HCT116 (cell line): ENCODE measurements around the gene STAG1. TPM values are rescaled to one million over a fixed set of nuclear protein-coding genes. Genes with fewer than 3 reads are reported as not detected.

Source experiments
- ATAC-seq: fragments of 200-7000 bp; cut with Tn5 transposase; 2 replicates; pipeline ENCODE4 v1.9.1; 2020; ENCODE audit warnings: mild to moderate bottlenecking, moderate library complexity
- BruUV-seq: library from RNA; stranded (reverse); fragments of 400-500 nt; replicated peaks from 2 replicates; lab custom pipeline; 2021; lab: Mats Ljungman, UMichigan
- CTCF ChIA-PET: fragments of 300-600 bp; sonication (Branson Sonifier 250); formaldehyde crosslinking; loops from one replicate; lab custom pipeline; 2021; ENCODE audit warnings: antibody characterized with exemption; lab: Charles Lee
- POLR2A ChIA-PET: fragments of 300-600, 350-600 bp; sonication (Branson Sonifier 250); formaldehyde crosslinking; loops from one replicate; lab custom pipeline; 2021; ENCODE audit warnings: antibody characterized with exemption; lab: Charles Lee
- RAD21 ChIA-PET, 2 experiments: fragments of 300-600 bp; sonication (Branson Sonifier 250); formaldehyde crosslinking; loops; one replicate each; lab custom pipeline; 2023; ENCODE audit warnings: low total read pairs in 2 of 2; ENCODE audit not compliant: uncharacterized antibody in 2 of 2, unreplicated experiment in 2 of 2, low non-redundant PET in 1 of 2; lab: Charles Lee
- DNase-seq: peaks from one replicate; pipeline ENCODE4 v3.0.0-alpha.2; 2010; ENCODE audit warnings: low read depth, low spot score
- H2AFZ ChIP-seq: fragments of 200-600 bp; shearing (Covaris generic), sonication (generic); 2 replicates; pipeline ENCODE4 v1.6.1; 2017; ENCODE audit warnings: low read depth, mixed run types, mixed read lengths, antibody characterized with exemption, low read length; ENCODE audit not compliant: poor library complexity, severe bottlenecking
- H3K27ac ChIP-seq: 2 replicates; pipeline ENCODE4 v1.5.1; 2012; ENCODE audit warnings: low read depth, low read length
- H3K27me3 ChIP-seq: fragments of 200-600 bp; sonication (generic); 2 replicates; pipeline ENCODE4 v1.6.1; 2016; ENCODE audit warnings: mixed run types, low read length, mixed read lengths; ENCODE audit not compliant: insufficient read depth
- H3K36me3 ChIP-seq, 2 experiments: fragments of 200-500 bp in 1 of 2; fragments of 200-600 bp in 1 of 2; sonication (Bioruptor generic) in 1 of 2; sonication (generic) in 1 of 2; 2 replicates each; pipeline versions ENCODE4 v1.5.1 to v1.6.1; 2014 to 2016; ENCODE audit warnings: low read length in 2 of 2, inconsistent platforms in 1 of 2, mixed read lengths in 1 of 2, mixed run types in 1 of 2; ENCODE audit not compliant: insufficient read depth in 2 of 2, control insufficient read depth in 1 of 2
- H3K4me1 ChIP-seq, 2 experiments: fragments of 200-600 bp in 1 of 2; sonication (generic) in 1 of 2; 2 replicates each; pipeline versions ENCODE4 v1.5.1 to v1.6.1; 2012 to 2017; ENCODE audit warnings: low read length in 2 of 2, inconsistent platforms in 1 of 2, mild to moderate bottlenecking in 1 of 2, mixed read lengths in 1 of 2, mixed run types in 1 of 2, moderate library complexity in 1 of 2; ENCODE audit not compliant: insufficient read depth in 2 of 2, control insufficient read depth in 1 of 2
- H3K4me2 ChIP-seq: fragments of 200-600 bp; sonication (generic); 2 replicates; pipeline ENCODE4 v1.6.1; 2017; ENCODE audit warnings: mixed run types, low read length, mixed read lengths
- H3K4me3 ChIP-seq, 2 experiments: fragments of 200-600 bp in 1 of 2; sonication (generic) in 1 of 2; replicated peaks in 1 of 2; 2 replicates each; pipeline ENCODE4 v1.5.1; 2011 to 2016; ENCODE audit warnings: low read length in 2 of 2, control low read depth in 1 of 2, low read depth in 1 of 2, mild to moderate bottlenecking in 1 of 2, mixed read lengths in 1 of 2, mixed run types in 1 of 2
- H3K79me2 ChIP-seq: fragments of 200-600 bp; sonication (generic); 2 replicates; pipeline ENCODE4 v1.6.1; 2017; ENCODE audit warnings: mild to moderate bottlenecking, mixed run types, low read length, moderate library complexity, mixed read lengths; ENCODE audit not compliant: insufficient read depth
- H3K9ac ChIP-seq: fragments of 200-600 bp; sonication (generic); 2 replicates; pipeline ENCODE4 v1.6.1; 2016; ENCODE audit warnings: low read length, mixed read lengths
- H3K9me2 ChIP-seq: fragments of 200-600 bp; sonication (generic), shearing (Covaris generic); 2 replicates; pipeline ENCODE4 v1.6.1; 2017; ENCODE audit warnings: mixed run types, mild to moderate bottlenecking, moderate library complexity; ENCODE audit not compliant: insufficient read depth
- H3K9me3 ChIP-seq, 2 experiments: fragments of 200-500 bp in 1 of 2; fragments of 200-600 bp in 1 of 2; sonication (Bioruptor generic) in 1 of 2; sonication (generic) in 1 of 2; 2 replicates each; pipeline ENCODE4 v1.6.1; 2014 to 2017; ENCODE audit warnings: low read length in 2 of 2, mixed read lengths in 2 of 2, inconsistent platforms in 1 of 2, low read depth in 1 of 2, mild to moderate bottlenecking in 1 of 2, mixed run types in 1 of 2, moderate library complexity in 1 of 2; ENCODE audit not compliant: control insufficient read depth in 1 of 2, insufficient read depth in 1 of 2
- H4K20me1 ChIP-seq: fragments of 200-600 bp; sonication (generic), shearing (Covaris generic); 2 replicates; pipeline ENCODE4 v1.6.1; 2017; ENCODE audit warnings: mixed run types, mild to moderate bottlenecking, moderate library complexity; ENCODE audit not compliant: insufficient read depth
- ATF3 ChIP-seq: IDR thresholded peaks from 2 replicates; pipeline ENCODE4 v1.6.1; 2012
- CBX3 ChIP-seq: IDR thresholded peaks from 2 replicates; pipeline ENCODE4 v1.6.1; 2012; ENCODE audit warnings: low read depth
- CEBPB ChIP-seq: IDR thresholded peaks from 2 replicates; pipeline ENCODE4 v1.6.1; 2012; ENCODE audit warnings: low read depth
- CTCF ChIP-seq, 3 experiments: fragments of 200-600 bp in 1 of 3; sonication (generic) in 1 of 3; IDR thresholded peaks in 2 of 3; conservative IDR thresholded peaks in 1 of 3; 2 replicates each; pipeline ENCODE4 v1.5.1; 2012 to 2017; ENCODE audit warnings: low read depth in 2 of 3, low read length in 2 of 3, antibody characterized with exemption in 1 of 3, borderline replicate concordance in 1 of 3, control low read depth in 1 of 3, mild to moderate bottlenecking in 1 of 3, mixed read lengths in 1 of 3, mixed run types in 1 of 3, moderate library complexity in 1 of 3; ENCODE audit not compliant: insufficient read depth in 1 of 3
- ELF1 ChIP-seq: IDR thresholded peaks from 2 replicates; pipeline ENCODE4 v1.6.1; 2012; ENCODE audit warnings: low read depth, borderline replicate concordance
- EZH2 ChIP-seq: fragments of 200-600 bp; sonication (generic); IDR thresholded peaks from 2 replicates; pipeline ENCODE4 v1.6.1; 2017; ENCODE audit warnings: antibody characterized with exemption, mixed run types
- EZH2phosphoT487 ChIP-seq: fragments of 200-600 bp; IDR thresholded peaks from 2 replicates; pipeline ENCODE4 v1.6.1; 2018; ENCODE audit warnings: antibody characterized with exemption, borderline replicate concordance
- FOSL1 ChIP-seq: IDR thresholded peaks from 2 replicates; pipeline ENCODE4 v1.6.1; 2012; ENCODE audit warnings: low read depth
- JUND ChIP-seq: IDR thresholded peaks from 2 replicates; pipeline ENCODE4 v1.6.1; 2012
- MAX ChIP-seq: IDR thresholded peaks from 2 replicates; pipeline ENCODE4 v1.6.1; 2012
- POLR2A ChIP-seq: IDR thresholded peaks from 2 replicates; pipeline ENCODE4 v1.7.0; 2011; ENCODE audit warnings: borderline replicate concordance; ENCODE audit not compliant: insufficient read depth, insufficient read length; ENCODE audit errors: extremely low read depth
- RAD21 ChIP-seq: IDR thresholded peaks from 2 replicates; pipeline ENCODE4 v1.6.1; 2012; ENCODE audit warnings: low read depth, mild to moderate bottlenecking
- REST ChIP-seq: IDR thresholded peaks from 2 replicates; pipeline ENCODE4 v1.6.1; 2012; ENCODE audit warnings: low read depth
- SIN3A ChIP-seq: IDR thresholded peaks from 2 replicates; pipeline ENCODE4 v1.6.1; 2012; ENCODE audit warnings: low read depth
- SP1 ChIP-seq: IDR thresholded peaks from 2 replicates; pipeline ENCODE4 v1.6.1; 2012; ENCODE audit warnings: low read depth
- SRF ChIP-seq: IDR thresholded peaks from 2 replicates; pipeline ENCODE4 v1.6.1; 2012; ENCODE audit warnings: low read depth
- YY1 ChIP-seq: IDR thresholded peaks from 2 replicates; pipeline ENCODE4 v1.6.1; 2011; ENCODE audit warnings: low read length, low read depth, moderate library complexity, mild to moderate bottlenecking; ENCODE audit not compliant: insufficient replicate concordance; ENCODE audit errors: extremely low read depth
- ZBTB33 ChIP-seq: IDR thresholded peaks from 2 replicates; pipeline ENCODE4 v1.6.1; 2011; ENCODE audit warnings: mild to moderate bottlenecking, low read length, moderate library complexity; ENCODE audit not compliant: insufficient replicate concordance; ENCODE audit errors: extremely low read depth
- ZFX ChIP-seq: fragments of 450-650 bp; IDR thresholded peaks from 2 replicates; pipeline ENCODE4 v1.6.1; 2017
- ZNF274 ChIP-seq: fragments of 200-500 bp; sonication (Bioruptor generic); IDR thresholded peaks from 2 replicates; pipeline ENCODE4 v1.6.1; 2014; ENCODE audit warnings: mild to moderate bottlenecking, low read depth, low read length, inconsistent platforms
- intact Hi-C: fragments of 100-400 bp; cut with micrococcal nuclease; formaldehyde crosslinking; loops from 2 replicates; pipeline ENCODE4 v1.10.0; 2022
- total RNA-seq: library from RNA; stranded (reverse); gene quantifications from one replicate; pipeline ENCODE4 v1.2.1, GENCODE V29; 2021; ENCODE audit not compliant: unreplicated experiment

STAG1 gene
- total RNA-seq, 1 experiment from 2014 or later: 29.4 TPM

GRCh38 chr3:136664771-136665170 lies 87.4 kb downstream of the STAG1 start:
- DNase-seq: no peak
- Histone ChIP-seq H3K4me2 (no peak overlapping the region), H3K4me3 (no peak overlapping the region), H2AFZ (no peak overlapping the region), H3K27me3 (no peaks in the 10 kb centered on the region), H3K4me1 (peaks cover 4 to 19% of the 10 kb centered on the region in 2 experiments; a peak in 3 of 4 replicates), H3K36me3 (no peaks in the 10 kb centered on the region), H3K9me2 (no peaks in the 10 kb centered on the region)
- RAD21 ChIA-PET: no interaction called here
- intact Hi-C loops: no loop called here
- TF ChIP-seq ATF3: no peak
- no peak for TF ChIP-seq REST
- TF ChIP-seq ZFX: no peak
- no peak for TF ChIP-seq ELF1
- TF ChIP-seq RAD21: no peak
- no peak for TF ChIP-seq EZH2phosphoT487
- TF ChIP-seq MAX: no peak
- TF ChIP-seq CTCF (IDR thresholded peaks at IDR 0.05 in 2 of 3, conservative IDR thresholded peaks at IDR 0.05 in 1 of 3; ENCODE audit: borderline replicate concordance in 1 of 3, insufficient read depth in 1 of 3, low read depth in 2 of 3, low read length in 2 of 3): no peak
- TF ChIP-seq SRF: no peak
- no peak for TF ChIP-seq FOSL1
- TF ChIP-seq EZH2: no peak
- no peak for TF ChIP-seq POLR2A
- TF ChIP-seq CEBPB: no peak
- TF ChIP-seq JUND: no peak
- TF ChIP-seq YY1: no peak
- no peak for TF ChIP-seq SP1
- TF ChIP-seq ZNF274: no peak
- TF ChIP-seq ZBTB33: no peak
- no peak for TF ChIP-seq SIN3A
- no peak for TF ChIP-seq CBX3
- TF ChIP-seq, all 23 proteins: peak for 0
- no peaks in the 10 kb centered on the region for H3K9me3 ChIP-seq
- H3K9ac ChIP-seq: no peak overlapping the region
- no peak for ATAC-seq
- no peaks in the 10 kb centered on the region for H4K20me1 ChIP-seq
- CTCF ChIA-PET: no interaction called here
- no TSS peak for BruUV-seq
- H3K79me2 ChIP-seq: peaks cover 86% of the 10 kb centered on the region
- H3K27ac ChIP-seq: no peak overlapping the region
- POLR2A ChIA-PET: no interaction called here
